Nephron (organoid): ENCODE data around the gene DNAJC1.
"Not testable (repeated sequence)": the region's sequence is repeated elsewhere in the genome, so short reads cannot be mapped to it uniquely, and the experiment has no call there.

ENCODE experiments used
- H3K27ac Mint-ChIP-seq, 3 experiments: 2 replicates each; pipeline ENCODE4 v1.8.0; 2020; ENCODE audit warnings: mixed read lengths in 3 of 3, mild to moderate bottlenecking in 2 of 3, moderate library complexity in 1 of 3
- H3K27me3 Mint-ChIP-seq: 2 replicates; pipeline ENCODE4 v1.8.0; 2021; ENCODE audit warnings: low read depth, mild to moderate bottlenecking, moderate library complexity, mixed read lengths
- H3K36me3 Mint-ChIP-seq: 2 replicates; pipeline ENCODE4 v1.8.0; 2020; ENCODE audit warnings: low read depth, mixed read lengths
- H3K4me1 Mint-ChIP-seq: 2 replicates; pipeline ENCODE4 v1.8.0; 2020; ENCODE audit warnings: mixed read lengths
- H3K4me3 Mint-ChIP-seq, 3 experiments: 2 replicates each; pipeline ENCODE4 v1.8.0; 2020; ENCODE audit warnings: mild to moderate bottlenecking in 3 of 3, mixed read lengths in 3 of 3, moderate library complexity in 2 of 3
- H3K9me3 Mint-ChIP-seq: 2 replicates; pipeline ENCODE4 v1.8.0; 2020; ENCODE audit warnings: mixed read lengths
- CTCF ChIP-seq, 3 experiments: fragments of 200-600 bp; sonication (generic); IDR thresholded peaks; one replicate each; pipeline ENCODE4 v1.5.0; 2021; ENCODE audit warnings: antibody characterized with exemption in 3 of 3; ENCODE audit not compliant: unreplicated experiment in 3 of 3

Gene DNAJC1

GRCh38 chr10:21858455-21858854 lies 145.1 kb downstream of the DNAJC1 start:
- peaks cover 2% of the 10 kb centered on the region for H3K9me3 Mint-ChIP-seq
- H3K36me3 Mint-ChIP-seq, result peaks cover 13% of the 10 kb centered on the region
- H3K27ac Mint-ChIP-seq, result no peak overlapping the region
- TF ChIP-seq CTCF (IDR thresholded peaks at IDR 0.05; ENCODE audit: unreplicated experiment in 3 of 3), result no peak
- no peak overlapping the region for H3K4me3 Mint-ChIP-seq
- peaks cover 3% of the 10 kb centered on the region for H3K27me3 Mint-ChIP-seq
- H3K4me1 Mint-ChIP-seq, result no peaks in the 10 kb centered on the region

GRCh38 chr10:21849607-21850006 lies 153.9 kb downstream of the DNAJC1 start:
- H3K9me3 Mint-ChIP-seq, result peaks cover 44% of the 10 kb centered on the region
- no peaks in the 10 kb centered on the region for H3K27me3 Mint-ChIP-seq
- H3K4me1 Mint-ChIP-seq, result no peaks in the 10 kb centered on the region
- H3K4me3 Mint-ChIP-seq, result no peak overlapping the region
- H3K27ac Mint-ChIP-seq, result no peak overlapping the region
- TF ChIP-seq CTCF (IDR thresholded peaks at IDR 0.05; ENCODE audit: unreplicated experiment in 3 of 3), result no peak
- H3K36me3 Mint-ChIP-seq, result peaks cover 48% of the 10 kb centered on the region

- Mint-ChIP-seq H3K9me3 (peaks cover 38% of the 10 kb centered on the region), H3K36me3 (peaks cover 29% of the 10 kb centered on the region), H3K27ac (no peak overlapping the region), H3K27me3 (no peaks in the 10 kb centered on the region), H3K4me1 (no peaks in the 10 kb centered on the region), H3K4me3 (no peak overlapping the region)
- no peak for TF ChIP-seq CTCF (IDR thresholded peaks at IDR 0.05; ENCODE audit: unreplicated experiment in 3 of 3)
These were observed 159.9 kb downstream of the DNAJC1 start for GRCh38 chr10:21843645-21844044.

GRCh38 chr10:21841273-21841672 lies 162.3 kb downstream of the DNAJC1 start:
- not testable (repeated sequence) for H3K27me3 Mint-ChIP-seq, H3K27ac Mint-ChIP-seq, H3K4me1 Mint-ChIP-seq, H3K4me3 Mint-ChIP-seq
- peaks cover 39% of the 10 kb centered on the region for H3K9me3 Mint-ChIP-seq
- H3K36me3 Mint-ChIP-seq, result peaks cover 27% of the 10 kb centered on the region

- Mint-ChIP-seq H3K9me3 (peaks cover 69% of the 10 kb centered on the region), H3K36me3 (peaks cover 63% of the 10 kb centered on the region)
- H3K27ac Mint-ChIP-seq, H3K27me3 Mint-ChIP-seq, H3K4me1 Mint-ChIP-seq, H3K4me3 Mint-ChIP-seq: not testable (repeated sequence)
These were observed 166.0 kb downstream of the DNAJC1 start for GRCh38 chr10:21837487-21837886.

- not testable (repeated sequence) for H3K4me1 Mint-ChIP-seq, H3K27me3 Mint-ChIP-seq, H3K4me3 Mint-ChIP-seq, H3K27ac Mint-ChIP-seq
- Mint-ChIP-seq H3K36me3 (peaks cover 79% of the 10 kb centered on the region), H3K9me3 (peaks cover 77% of the 10 kb centered on the region)
These were observed 169.0 kb downstream of the DNAJC1 start for GRCh38 chr10:21834574-21834973.

- TF ChIP-seq CTCF (IDR thresholded peaks at IDR 0.05; ENCODE audit: unreplicated experiment in 3 of 3), result no peak
- Mint-ChIP-seq H3K9me3 (peaks cover 78% of the 10 kb centered on the region), H3K36me3 (peaks cover 80% of the 10 kb centered on the region), H3K4me3 (no peak overlapping the region), H3K4me1 (no peaks in the 10 kb centered on the region), H3K27ac (no peak overlapping the region), H3K27me3 (no peaks in the 10 kb centered on the region)
These were observed 170.8 kb downstream of the DNAJC1 start for GRCh38 chr10:21832821-21833130.
